ENCODE data around the gene ARHGAP20.

ARHGAP20 gene, protein sequence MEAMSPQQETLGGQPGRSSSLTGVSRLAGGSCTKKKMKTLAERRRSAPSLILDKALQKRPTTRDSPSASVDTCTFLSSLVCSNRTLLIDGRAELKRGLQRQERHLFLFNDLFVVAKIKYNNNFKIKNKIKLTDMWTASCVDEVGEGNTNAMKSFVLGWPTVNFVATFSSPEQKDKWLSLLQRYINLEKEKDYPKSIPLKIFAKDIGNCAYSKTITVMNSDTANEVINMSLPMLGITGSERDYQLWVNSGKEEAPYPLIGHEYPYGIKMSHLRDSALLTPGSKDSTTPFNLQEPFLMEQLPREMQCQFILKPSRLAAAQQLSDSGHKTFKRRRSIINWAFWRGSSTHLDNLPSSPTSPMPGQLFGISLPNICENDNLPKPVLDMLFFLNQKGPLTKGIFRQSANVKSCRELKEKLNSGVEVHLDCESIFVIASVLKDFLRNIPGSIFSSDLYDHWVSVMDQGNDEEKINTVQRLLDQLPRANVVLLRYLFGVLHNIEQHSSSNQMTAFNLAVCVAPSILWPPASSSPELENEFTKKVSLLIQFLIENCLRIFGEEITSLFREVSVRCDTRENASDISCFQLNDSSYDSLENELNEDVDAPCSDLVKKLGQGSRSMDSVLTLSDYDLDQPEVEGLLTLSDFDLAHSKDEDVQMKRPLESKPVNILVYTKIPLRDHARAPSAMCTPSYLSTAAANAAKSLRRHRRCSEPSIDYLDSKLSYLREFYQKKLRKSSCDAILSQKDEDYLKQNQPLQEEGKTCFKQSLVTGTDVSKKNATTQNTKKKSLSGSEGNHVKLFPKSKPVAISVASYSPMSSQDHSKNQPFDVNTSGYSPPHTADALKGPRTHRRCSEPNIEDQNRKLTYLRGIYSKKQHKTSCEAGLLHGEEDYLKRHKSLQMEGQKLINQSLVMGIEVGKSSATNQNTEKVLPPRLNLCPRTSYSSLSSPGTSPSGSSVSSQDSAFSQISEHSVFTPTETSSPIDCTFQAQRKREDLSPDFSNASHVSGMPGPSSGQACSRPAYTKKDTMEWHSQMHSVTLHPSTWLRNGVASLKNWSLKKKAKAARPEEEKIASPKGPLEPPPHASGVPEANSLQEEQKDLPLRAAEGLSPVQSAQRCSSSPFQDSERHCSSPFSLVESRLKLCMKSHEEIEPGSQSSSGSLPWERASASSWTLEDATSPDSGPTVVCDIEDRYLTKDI

DNA sequence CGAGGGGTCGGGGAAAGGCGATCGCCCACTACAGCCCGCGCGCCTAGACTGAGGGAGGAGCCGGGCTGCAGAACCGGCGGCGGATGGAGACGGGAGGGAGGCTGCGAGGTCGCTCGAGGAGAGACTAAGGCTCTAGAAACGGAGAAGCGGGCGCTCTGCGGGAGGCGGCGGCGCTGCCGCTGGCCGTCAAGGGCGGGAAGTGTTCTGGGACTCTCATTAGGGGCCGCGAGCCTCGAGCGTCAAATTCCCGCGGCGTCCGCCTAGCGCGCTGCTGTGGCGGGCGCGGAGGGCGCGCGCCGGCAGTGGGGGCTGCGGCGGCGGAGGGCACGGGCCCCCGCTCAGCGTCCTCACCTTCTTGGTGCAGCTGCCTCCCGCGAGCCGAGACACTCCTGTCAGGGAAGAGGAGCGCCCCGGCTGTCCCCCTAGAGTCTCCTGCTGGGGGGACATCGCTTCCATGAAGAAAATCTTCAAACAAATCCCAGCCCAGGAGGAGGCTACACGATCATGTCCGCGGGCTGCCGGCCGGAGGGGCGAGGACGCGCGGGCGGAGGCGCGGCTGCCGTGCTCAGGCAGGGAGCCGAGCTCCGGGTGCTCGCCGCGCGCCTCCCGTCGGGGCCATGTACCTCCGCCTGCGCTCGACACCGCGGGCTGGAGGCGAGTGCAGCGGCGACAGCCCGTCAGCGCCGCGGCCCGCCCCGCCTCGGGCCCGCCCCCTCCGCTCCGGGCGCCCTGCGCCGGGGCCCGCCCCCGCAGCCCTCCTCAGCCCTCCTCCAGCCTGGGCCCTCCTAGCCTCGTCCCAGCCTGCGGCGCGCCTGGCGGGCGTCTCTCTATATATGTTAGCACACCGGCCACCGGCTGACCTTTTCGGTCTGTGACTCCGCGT, at the start of gene ARHGAP20:
ARHGAP20 (minus strand) TSS at position 662 of the 883 bp plus-strand sequence; CDS start at position 456, 206 bp downstream.
- in situ Hi-C loops (cut with HindIII; ENCODE audit: low sequenced_read_pairs), result no loop called here
- TF ChIP-seq, protein P1, sequence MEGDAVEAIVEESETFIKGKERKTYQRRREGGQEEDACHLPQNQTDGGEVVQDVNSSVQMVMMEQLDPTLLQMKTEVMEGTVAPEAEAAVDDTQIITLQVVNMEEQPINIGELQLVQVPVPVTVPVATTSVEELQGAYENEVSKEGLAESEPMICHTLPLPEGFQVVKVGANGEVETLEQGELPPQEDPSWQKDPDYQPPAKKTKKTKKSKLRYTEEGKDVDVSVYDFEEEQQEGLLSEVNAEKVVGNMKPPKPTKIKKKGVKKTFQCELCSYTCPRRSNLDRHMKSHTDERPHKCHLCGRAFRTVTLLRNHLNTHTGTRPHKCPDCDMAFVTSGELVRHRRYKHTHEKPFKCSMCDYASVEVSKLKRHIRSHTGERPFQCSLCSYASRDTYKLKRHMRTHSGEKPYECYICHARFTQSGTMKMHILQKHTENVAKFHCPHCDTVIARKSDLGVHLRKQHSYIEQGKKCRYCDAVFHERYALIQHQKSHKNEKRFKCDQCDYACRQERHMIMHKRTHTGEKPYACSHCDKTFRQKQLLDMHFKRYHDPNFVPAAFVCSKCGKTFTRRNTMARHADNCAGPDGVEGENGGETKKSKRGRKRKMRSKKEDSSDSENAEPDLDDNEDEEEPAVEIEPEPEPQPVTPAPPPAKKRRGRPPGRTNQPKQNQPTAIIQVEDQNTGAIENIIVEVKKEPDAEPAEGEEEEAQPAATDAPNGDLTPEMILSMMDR (IDR thresholded peaks at IDR 0.05; ENCODE audit: low read depth, low read length), result no peak
- H3K4me3 ChIP-seq (ENCODE audit: low read depth, low read length), result peak within 1 kb of the TSS; percentile 62
- peak; percentile 46 for DNase-seq (ENCODE audit: low read depth, low spot score)

DNA sequence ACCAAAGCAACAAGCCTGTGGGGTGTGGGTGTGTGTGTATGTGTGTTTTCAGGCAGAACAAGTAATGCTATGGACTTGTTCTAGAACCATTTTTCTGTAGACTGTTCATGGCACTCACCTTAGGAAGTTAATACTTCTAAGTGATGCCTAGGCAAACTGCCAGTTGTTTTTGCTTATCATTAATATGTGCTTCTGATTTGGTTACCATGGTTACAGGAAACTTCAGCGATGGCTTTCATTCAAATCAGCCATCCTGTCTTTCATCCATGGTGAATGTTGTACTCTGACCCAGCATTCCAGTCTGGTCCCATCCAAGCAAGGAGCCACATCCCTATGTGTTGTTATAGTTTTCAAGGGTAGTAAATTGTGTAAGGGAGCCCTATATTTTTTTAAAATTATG, 49.8 kb upstream of the ARHGAP20 start:
- no peak for DNase-seq (ENCODE audit: low read depth, low spot score)
- in situ Hi-C loops (cut with HindIII; ENCODE audit: low sequenced_read_pairs), result no loop called here
- no peak overlapping the region for H3K4me3 ChIP-seq (ENCODE audit: low read depth, low read length)
- TF ChIP-seq, protein P1 (IDR thresholded peaks at IDR 0.05; ENCODE audit: low read depth, low read length), result no peak

DNA sequence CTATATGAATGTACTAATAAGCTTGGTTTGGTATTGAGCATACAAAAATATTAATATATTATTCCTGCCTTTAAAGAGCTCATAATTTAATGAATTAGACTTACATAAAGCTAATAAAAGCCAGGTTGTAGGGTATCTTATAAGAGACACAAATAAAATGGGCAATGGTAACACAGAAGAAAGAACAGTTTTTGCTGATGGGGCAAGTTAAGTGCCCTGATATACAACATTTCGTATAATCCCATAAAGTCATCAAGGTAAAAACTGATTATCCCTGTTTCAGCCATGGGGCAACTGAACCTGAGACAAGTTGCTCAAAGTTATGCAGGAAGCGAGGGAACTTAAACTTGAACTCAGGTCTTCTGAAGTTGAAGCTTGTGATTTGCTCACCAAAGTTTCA, 48.9 kb upstream of the ARHGAP20 start:
- H3K4me3 ChIP-seq (ENCODE audit: low read depth, low read length), result no peak overlapping the region
- TF ChIP-seq, protein P1 (IDR thresholded peaks at IDR 0.05; ENCODE audit: low read depth, low read length), result no peak
- in situ Hi-C loops (cut with HindIII; ENCODE audit: low sequenced_read_pairs), result no loop called here
- no peak for DNase-seq (ENCODE audit: low read depth, low spot score)

DNA sequence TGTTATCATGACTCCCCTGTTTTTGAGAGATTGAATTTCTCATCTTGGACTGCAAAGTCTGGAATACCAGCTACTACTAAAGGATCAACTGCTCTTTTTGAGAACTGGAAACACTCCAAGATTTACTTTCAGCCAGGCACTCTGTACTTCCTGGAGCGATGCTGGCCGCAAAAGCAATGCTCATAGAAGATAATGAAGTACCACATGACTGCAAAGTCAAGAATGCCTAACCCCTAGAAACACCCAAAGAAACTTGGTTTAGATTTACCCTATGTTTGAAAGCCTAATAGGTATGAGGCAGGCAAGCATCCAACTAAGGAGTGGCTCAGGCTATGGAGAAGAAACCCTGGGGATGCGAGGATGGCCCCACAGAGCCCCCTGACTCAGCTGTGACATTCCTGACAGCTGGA, 47.7 kb upstream of the ARHGAP20 start:
- peak; percentile 89 for DNase-seq (ENCODE audit: low read depth, low spot score)
- no peak overlapping the region for H3K4me3 ChIP-seq (ENCODE audit: low read depth, low read length)
- in situ Hi-C loops (cut with HindIII; ENCODE audit: low sequenced_read_pairs), result no loop called here
- TF ChIP-seq, protein P1 (IDR thresholded peaks at IDR 0.05; ENCODE audit: low read depth, low read length), result no peak

DNA sequence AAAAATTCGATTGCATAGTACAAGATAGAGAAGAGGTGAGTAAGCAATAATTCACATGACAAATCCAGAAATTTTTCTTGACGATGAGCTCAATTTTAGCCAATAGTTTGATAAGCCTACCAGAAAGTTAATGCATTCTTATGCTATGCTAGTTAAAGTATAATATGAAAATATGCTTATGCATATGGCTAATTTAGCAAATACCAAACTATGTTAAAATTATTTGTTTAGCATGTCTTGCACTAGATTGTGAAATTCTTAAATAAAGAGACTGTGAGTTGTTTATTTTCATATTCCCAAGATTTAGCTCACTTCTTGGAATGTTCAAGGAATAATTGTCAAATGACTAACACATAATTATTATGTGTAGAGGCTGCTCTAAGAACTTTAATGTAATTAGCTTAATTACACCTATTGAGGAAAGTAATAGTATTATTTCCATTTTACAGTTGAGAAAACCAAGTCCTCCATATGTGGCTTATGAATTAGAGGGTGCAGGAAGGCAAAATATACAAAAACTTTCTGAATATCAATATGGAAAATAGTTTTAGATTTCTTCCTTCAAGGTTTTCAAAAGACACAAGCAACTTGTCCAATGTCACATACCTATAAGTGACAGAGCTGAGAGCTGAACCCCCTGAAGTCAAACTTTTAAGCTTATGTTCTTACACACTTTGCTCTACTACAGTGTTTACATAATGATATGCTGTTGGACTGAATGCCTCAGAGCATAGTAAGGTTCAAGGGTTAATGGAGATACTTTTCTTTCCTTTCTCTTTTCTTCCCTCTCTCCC, 45.9 kb upstream of the ARHGAP20 start:
- in situ Hi-C loops (cut with HindIII; ENCODE audit: low sequenced_read_pairs), result no loop called here
- TF ChIP-seq, protein P1 (IDR thresholded peaks at IDR 0.05; ENCODE audit: low read depth, low read length), result no peak
- no peak overlapping the region for H3K4me3 ChIP-seq (ENCODE audit: low read depth, low read length)
- no peak for DNase-seq (ENCODE audit: low read depth, low spot score)

Measured in astrocyte of the spinal cord (primary cell).